Measurements from ENCODE around the gene PSMD4. TPM values are rescaled to one million over a fixed set of nuclear protein-coding genes. Genes with fewer than 3 reads are reported as not detected.

The PSMD4 gene
- total and polyA plus RNA-seq, 4 donors, result 96.9 to 212 (median 178) TPM

- Histone ChIP-seq H3K9ac (ENCODE audit: insufficient read depth in 1 of 2, low read length in 2 of 2) (no peak overlapping the region), H3K4me3 (no peak overlapping the region)
These were observed 11.1 kb downstream of the PSMD4 start for GRCh38 chr1:151265446-151266236.

GRCh38 chr1:151266315-151266714 is 11.8 kb downstream of the PSMD4 start:
- ATAC-seq (ENCODE audit: insufficient read depth, low FRiP score) (no peak), DNase-seq (no peak)
- no peaks in the 10 kb centered on the region for H3K27me3 ChIP-seq (ENCODE audit: control insufficient read depth in 3 of 3, insufficient read depth in 3 of 3, low read length in 2 of 3)
- H3K4me1 ChIP-seq (ENCODE audit: control insufficient read depth in 5 of 5, insufficient read depth in 5 of 5, low read length in 5 of 5), result no peaks in the 10 kb centered on the region
- H3K27ac ChIP-seq (ENCODE audit: low read depth in 1 of 2, low read length in 1 of 2), result no peak overlapping the region
- 91 to 92% methylated on average over 3 of the region's 3 CpGs for WGBS, 2 donors
- no peak overlapping the region for H3K4me3 ChIP-seq
- H3K9ac ChIP-seq (ENCODE audit: insufficient read depth in 1 of 2, low read length in 2 of 2), result no peak overlapping the region
- peaks cover 13 to 50% (median 35%) of the 10 kb centered on the region in 4 donors for H3K36me3 ChIP-seq (ENCODE audit: control insufficient read depth in 4 of 4, insufficient read depth in 4 of 4, low read length in 4 of 4)
- TF ChIP-seq CTCF (IDR thresholded peaks at IDR 0.05; ENCODE audit: control extremely low read depth, extremely low read depth), result no peak
- H3K9me3 ChIP-seq (ENCODE audit: control insufficient read depth in 4 of 4, insufficient read depth in 3 of 4, low read length in 3 of 4), result no peaks in the 10 kb centered on the region

More at GRCh38 chr1:151265446-151266236, 11.1 kb downstream of the PSMD4 start:
- 88 to 94% methylated on average over 14 of the region's 14 CpGs for WGBS, 2 donors
- ATAC-seq (ENCODE audit: insufficient read depth, low FRiP score) (no peak), DNase-seq (no peak)
- peaks cover 13 to 50% (median 35%) of the 10 kb centered on the region in 4 donors for H3K36me3 ChIP-seq (ENCODE audit: control insufficient read depth in 4 of 4, insufficient read depth in 4 of 4, low read length in 4 of 4)
- no peaks in the 10 kb centered on the region for H3K27me3 ChIP-seq (ENCODE audit: control insufficient read depth in 3 of 3, insufficient read depth in 3 of 3, low read length in 2 of 3)
- no peaks in the 10 kb centered on the region for H3K9me3 ChIP-seq (ENCODE audit: control insufficient read depth in 4 of 4, insufficient read depth in 3 of 4, low read length in 3 of 4)
- H3K4me1 ChIP-seq (ENCODE audit: control insufficient read depth in 5 of 5, insufficient read depth in 5 of 5, low read length in 5 of 5), result no peaks in the 10 kb centered on the region
- no peak for TF ChIP-seq CTCF (IDR thresholded peaks at IDR 0.05; ENCODE audit: control extremely low read depth, extremely low read depth)
- H3K27ac ChIP-seq (ENCODE audit: low read depth in 1 of 2, low read length in 1 of 2), result no peak overlapping the region

- H3K36me3 ChIP-seq (ENCODE audit: control insufficient read depth in 4 of 4, insufficient read depth in 4 of 4, low read length in 4 of 4), result peaks cover 13 to 52% (median 35%) of the 10 kb centered on the region in 4 donors
- no peaks in the 10 kb centered on the region for H3K27me3 ChIP-seq (ENCODE audit: control insufficient read depth in 3 of 3, insufficient read depth in 3 of 3, low read length in 2 of 3)
- no peak for ATAC-seq (ENCODE audit: insufficient read depth, low FRiP score)
These were observed 12.3 kb downstream of the PSMD4 start for GRCh38 chr1:151266821-151267220.

More at GRCh38 chr1:151266821-151267220, 12.3 kb downstream of the PSMD4 start:
- DNase-seq, result no peak
- Histone ChIP-seq H3K27ac (ENCODE audit: low read depth in 1 of 2, low read length in 1 of 2) (no peak overlapping the region), H3K9me3 (ENCODE audit: control insufficient read depth in 4 of 4, insufficient read depth in 3 of 4, low read length in 3 of 4) (no peaks in the 10 kb centered on the region), H3K4me1 (ENCODE audit: control insufficient read depth in 5 of 5, insufficient read depth in 5 of 5, low read length in 5 of 5) (no peaks in the 10 kb centered on the region), H3K9ac (ENCODE audit: insufficient read depth in 1 of 2, low read length in 2 of 2) (no peak overlapping the region), H3K4me3 (no peak overlapping the region)
- TF ChIP-seq CTCF (IDR thresholded peaks at IDR 0.05; ENCODE audit: control extremely low read depth, extremely low read depth), result no peak
- 78 to 79% methylated on average over 8 of the region's 8 CpGs for WGBS, 2 donors

All from lung (tissue), 12 donors.